K562 (cell line): ENCODE results near the gene PLSCR3. TPM values are rescaled to one million over a fixed set of nuclear protein-coding genes. Genes with fewer than 3 reads are reported as not detected.
A peak's percentile ranks its signal among the peaks of the same experiment; 100 is the strongest.

Source experiments
- FOXJ2 ChIP-seq: fragments of 200-800 bp; sonication (Bioruptor generic); IDR thresholded peaks from 2 replicates; pipeline ENCODE4 v1.6.1; 2016; ENCODE audit warnings: missing genetic modification characterization, missing compliant biosample characterization
- GABPA ChIP-seq: fragments of 200-800 bp; sonication (Bioruptor generic); conservative IDR thresholded peaks from 2 replicates; pipeline ENCODE4 v1.6.1; 2016; ENCODE audit warnings: low read depth, missing genetic modification characterization, missing compliant biosample characterization
- GABPB2 ChIP-seq: fragments of 250-450 bp; sonication (Bioruptor Pico); conservative IDR thresholded peaks from 2 replicates; pipeline ENCODE4 v1.5.1; 2021; ENCODE audit warnings: mild to moderate bottlenecking
- MCM5 ChIP-seq: fragments of 450-650 bp; IDR thresholded peaks from 2 replicates; pipeline ENCODE4 v1.6.1; 2016; ENCODE audit warnings: low read depth
- MTA3 ChIP-seq: fragments of 450-650 bp; formaldehyde crosslinking; IDR thresholded peaks from 2 replicates; pipeline ENCODE4 v1.6.1; 2017; ENCODE audit warnings: mild to moderate bottlenecking, borderline replicate concordance
- POLR2B ChIP-seq: fragments of 450-650 bp; IDR thresholded peaks from 2 replicates; pipeline ENCODE4 v1.6.1; 2018; ENCODE audit warnings: low read depth; ENCODE audit not compliant: partially characterized antibody
- STAG1 ChIP-seq: sonication (generic); formaldehyde crosslinking; IDR thresholded peaks from 2 replicates; pipeline ENCODE4 v1.5.0; 2020; ENCODE audit warnings: missing genetic modification reagents, borderline replicate concordance
- ZBED1 ChIP-seq: IDR thresholded peaks from 2 replicates; pipeline ENCODE4 v1.6.1; 2014
- ZNF239 ChIP-seq: fragments of 250-450 bp; sonication (Bioruptor Pico); IDR thresholded peaks from 2 replicates; pipeline ENCODE4 v1.4.0; 2020; ENCODE audit warnings: mild to moderate bottlenecking
- polyA plus RNA-seq, 8 experiments: library from polyadenylated mRNA; depleted of rRNA in 4 of 8; stranded (reverse) in 5 of 8; unstranded in 3 of 8; fragments of >200 nt; fragmentation: Nextera tagmentation in 2 of 8; fragmentation: Illumina TruSeq in 1 of 8; extraction: Ambion mirVana in 2 of 8; extraction: Trizol in 1 of 8; gene quantifications; 2 replicates each; pipeline versions ENCODE4 v1.2.1 to v1.2.3, GENCODE V29; 2011 to 2014; ENCODE audit warnings: inconsistent platforms in 1 of 8, missing spikeins in 1 of 8
- total RNA-seq, 7 experiments: library from RNA; depleted of rRNA in 6 of 7; stranded (reverse); fragments of >200 nt in 6 of 7; fragmentation: Illumina TruSeq in 2 of 7; extraction: Trizol in 2 of 7; gene quantifications; 2 replicates each; pipeline versions ENCODE4 v1.2.1 to v1.2.3, GENCODE V29; 2011 to 2021; ENCODE audit warnings: low replicate concordance in 1 of 7
- TF ChIP-seq, protein P1 (sequence below): fragments of 250-450 bp; sonication (Bioruptor Pico); IDR thresholded peaks from 2 replicates; pipeline ENCODE4 v1.4.0; 2020; ENCODE audit warnings: mild to moderate bottlenecking, moderate library complexity
- TF ChIP-seq, protein P2 (sequence below): sonication (generic); formaldehyde crosslinking; IDR thresholded peaks from 2 replicates; pipeline ENCODE4 v1.8.0; 2023; ENCODE audit warnings: mild to moderate bottlenecking, missing genetic modification reagents
- TF ChIP-seq, protein P3 (sequence below): fragments of 450-650 bp; formaldehyde crosslinking; IDR thresholded peaks from 2 replicates; pipeline ENCODE4 v1.4.0; 2022; ENCODE audit warnings: missing genetic modification characterization
- TF ChIP-seq, protein P4 (sequence below), 2 experiments: fragments of 450-650 bp; IDR thresholded peaks; 2 replicates each; pipeline ENCODE4 v1.6.1; 2016; ENCODE audit warnings: mild to moderate bottlenecking in 2 of 2, borderline replicate concordance in 1 of 2, low read depth in 1 of 2, moderate library complexity in 1 of 2

PLSCR3 gene
- total and polyA plus RNA-seq, 9 of the 15 experiments (the other 6 are each of a cell fraction or from before 2014, with no cell fraction given), result 3.2 to 16.8 (median 4.5) TPM

DNA sequence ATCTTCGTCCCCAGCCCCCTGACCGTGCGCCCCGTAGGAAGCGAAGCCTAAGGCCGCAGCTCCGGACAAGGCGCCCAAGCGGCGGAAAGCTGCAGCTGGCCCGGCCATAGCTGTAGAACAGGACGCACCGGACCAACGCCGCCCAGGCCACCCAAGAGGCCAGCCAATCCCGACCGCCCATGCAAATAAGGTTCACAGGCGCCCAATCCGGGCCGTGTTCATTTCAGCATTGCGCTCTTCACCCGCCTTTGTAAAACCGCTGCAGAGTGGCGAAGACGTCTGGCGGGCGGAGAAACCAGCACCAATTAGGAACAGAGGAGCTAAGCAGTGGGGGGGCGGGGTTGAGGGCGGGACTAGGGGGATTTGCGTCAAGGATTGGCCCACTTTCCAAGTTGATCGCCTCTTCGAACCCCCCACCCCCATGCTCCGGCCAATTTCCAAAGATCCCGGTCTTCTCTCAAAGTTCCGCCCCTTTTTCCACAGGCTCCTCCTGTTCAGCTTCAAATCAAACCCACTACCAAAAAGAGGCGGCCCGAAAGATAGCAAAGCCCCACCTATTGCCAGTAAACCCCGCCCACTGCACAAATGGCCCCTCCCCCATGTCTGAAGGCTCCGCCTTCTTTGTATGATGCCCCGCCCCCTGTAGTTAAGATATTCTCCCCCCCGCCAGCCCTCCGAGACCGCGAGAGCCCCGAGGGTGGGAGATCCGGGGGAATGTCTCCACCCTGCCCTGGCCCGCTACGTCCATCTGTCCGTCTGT, 9.8 kb upstream of the PLSCR3 start, which contains the start of gene TMEM256 (continued):
- TF ChIP-seq, protein P1, sequence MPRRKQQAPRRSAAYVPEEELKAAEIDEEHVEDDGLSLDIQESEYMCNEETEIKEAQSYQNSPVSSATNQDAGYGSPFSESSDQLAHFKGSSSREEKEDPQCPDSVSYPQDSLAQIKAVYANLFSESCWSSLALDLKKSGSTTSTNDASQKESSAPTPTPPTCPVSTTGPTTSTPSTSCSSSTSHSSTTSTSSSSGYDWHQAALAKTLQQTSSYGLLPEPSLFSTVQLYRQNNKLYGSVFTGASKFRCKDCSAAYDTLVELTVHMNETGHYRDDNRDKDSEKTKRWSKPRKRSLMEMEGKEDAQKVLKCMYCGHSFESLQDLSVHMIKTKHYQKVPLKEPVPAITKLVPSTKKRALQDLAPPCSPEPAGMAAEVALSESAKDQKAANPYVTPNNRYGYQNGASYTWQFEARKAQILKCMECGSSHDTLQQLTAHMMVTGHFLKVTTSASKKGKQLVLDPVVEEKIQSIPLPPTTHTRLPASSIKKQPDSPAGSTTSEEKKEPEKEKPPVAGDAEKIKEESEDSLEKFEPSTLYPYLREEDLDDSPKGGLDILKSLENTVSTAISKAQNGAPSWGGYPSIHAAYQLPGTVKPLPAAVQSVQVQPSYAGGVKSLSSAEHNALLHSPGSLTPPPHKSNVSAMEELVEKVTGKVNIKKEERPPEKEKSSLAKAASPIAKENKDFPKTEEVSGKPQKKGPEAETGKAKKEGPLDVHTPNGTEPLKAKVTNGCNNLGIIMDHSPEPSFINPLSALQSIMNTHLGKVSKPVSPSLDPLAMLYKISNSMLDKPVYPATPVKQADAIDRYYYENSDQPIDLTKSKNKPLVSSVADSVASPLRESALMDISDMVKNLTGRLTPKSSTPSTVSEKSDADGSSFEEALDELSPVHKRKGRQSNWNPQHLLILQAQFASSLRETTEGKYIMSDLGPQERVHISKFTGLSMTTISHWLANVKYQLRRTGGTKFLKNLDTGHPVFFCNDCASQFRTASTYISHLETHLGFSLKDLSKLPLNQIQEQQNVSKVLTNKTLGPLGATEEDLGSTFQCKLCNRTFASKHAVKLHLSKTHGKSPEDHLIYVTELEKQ (CRISPR knock-in tag), result no peak
- TF ChIP-seq, protein P2, sequence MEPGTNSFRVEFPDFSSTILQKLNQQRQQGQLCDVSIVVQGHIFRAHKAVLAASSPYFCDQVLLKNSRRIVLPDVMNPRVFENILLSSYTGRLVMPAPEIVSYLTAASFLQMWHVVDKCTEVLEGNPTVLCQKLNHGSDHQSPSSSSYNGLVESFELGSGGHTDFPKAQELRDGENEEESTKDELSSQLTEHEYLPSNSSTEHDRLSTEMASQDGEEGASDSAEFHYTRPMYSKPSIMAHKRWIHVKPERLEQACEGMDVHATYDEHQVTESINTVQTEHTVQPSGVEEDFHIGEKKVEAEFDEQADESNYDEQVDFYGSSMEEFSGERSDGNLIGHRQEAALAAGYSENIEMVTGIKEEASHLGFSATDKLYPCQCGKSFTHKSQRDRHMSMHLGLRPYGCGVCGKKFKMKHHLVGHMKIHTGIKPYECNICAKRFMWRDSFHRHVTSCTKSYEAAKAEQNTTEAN (CRISPR knock-in tag), result no peak
- no peak for TF ChIP-seq STAG1
- TF ChIP-seq, protein P3, sequence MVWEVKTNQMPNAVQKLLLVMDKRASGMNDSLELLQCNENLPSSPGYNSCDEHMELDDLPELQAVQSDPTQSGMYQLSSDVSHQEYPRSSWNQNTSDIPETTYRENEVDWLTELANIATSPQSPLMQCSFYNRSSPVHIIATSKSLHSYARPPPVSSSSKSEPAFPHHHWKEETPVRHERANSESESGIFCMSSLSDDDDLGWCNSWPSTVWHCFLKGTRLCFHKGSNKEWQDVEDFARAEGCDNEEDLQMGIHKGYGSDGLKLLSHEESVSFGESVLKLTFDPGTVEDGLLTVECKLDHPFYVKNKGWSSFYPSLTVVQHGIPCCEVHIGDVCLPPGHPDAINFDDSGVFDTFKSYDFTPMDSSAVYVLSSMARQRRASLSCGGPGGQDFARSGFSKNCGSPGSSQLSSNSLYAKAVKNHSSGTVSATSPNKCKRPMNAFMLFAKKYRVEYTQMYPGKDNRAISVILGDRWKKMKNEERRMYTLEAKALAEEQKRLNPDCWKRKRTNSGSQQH (CRISPR knock-in tag), result no peak
- TF ChIP-seq POLR2B, result peak; percentile 73
- no peak for TF ChIP-seq GABPB2 (CRISPR knock-in tag)
- TF ChIP-seq ZBED1, result no peak
- peak; percentile 29; the same call in 1 of the 2 replicates for TF ChIP-seq GABPA (tag)
- TF ChIP-seq, protein P4, sequence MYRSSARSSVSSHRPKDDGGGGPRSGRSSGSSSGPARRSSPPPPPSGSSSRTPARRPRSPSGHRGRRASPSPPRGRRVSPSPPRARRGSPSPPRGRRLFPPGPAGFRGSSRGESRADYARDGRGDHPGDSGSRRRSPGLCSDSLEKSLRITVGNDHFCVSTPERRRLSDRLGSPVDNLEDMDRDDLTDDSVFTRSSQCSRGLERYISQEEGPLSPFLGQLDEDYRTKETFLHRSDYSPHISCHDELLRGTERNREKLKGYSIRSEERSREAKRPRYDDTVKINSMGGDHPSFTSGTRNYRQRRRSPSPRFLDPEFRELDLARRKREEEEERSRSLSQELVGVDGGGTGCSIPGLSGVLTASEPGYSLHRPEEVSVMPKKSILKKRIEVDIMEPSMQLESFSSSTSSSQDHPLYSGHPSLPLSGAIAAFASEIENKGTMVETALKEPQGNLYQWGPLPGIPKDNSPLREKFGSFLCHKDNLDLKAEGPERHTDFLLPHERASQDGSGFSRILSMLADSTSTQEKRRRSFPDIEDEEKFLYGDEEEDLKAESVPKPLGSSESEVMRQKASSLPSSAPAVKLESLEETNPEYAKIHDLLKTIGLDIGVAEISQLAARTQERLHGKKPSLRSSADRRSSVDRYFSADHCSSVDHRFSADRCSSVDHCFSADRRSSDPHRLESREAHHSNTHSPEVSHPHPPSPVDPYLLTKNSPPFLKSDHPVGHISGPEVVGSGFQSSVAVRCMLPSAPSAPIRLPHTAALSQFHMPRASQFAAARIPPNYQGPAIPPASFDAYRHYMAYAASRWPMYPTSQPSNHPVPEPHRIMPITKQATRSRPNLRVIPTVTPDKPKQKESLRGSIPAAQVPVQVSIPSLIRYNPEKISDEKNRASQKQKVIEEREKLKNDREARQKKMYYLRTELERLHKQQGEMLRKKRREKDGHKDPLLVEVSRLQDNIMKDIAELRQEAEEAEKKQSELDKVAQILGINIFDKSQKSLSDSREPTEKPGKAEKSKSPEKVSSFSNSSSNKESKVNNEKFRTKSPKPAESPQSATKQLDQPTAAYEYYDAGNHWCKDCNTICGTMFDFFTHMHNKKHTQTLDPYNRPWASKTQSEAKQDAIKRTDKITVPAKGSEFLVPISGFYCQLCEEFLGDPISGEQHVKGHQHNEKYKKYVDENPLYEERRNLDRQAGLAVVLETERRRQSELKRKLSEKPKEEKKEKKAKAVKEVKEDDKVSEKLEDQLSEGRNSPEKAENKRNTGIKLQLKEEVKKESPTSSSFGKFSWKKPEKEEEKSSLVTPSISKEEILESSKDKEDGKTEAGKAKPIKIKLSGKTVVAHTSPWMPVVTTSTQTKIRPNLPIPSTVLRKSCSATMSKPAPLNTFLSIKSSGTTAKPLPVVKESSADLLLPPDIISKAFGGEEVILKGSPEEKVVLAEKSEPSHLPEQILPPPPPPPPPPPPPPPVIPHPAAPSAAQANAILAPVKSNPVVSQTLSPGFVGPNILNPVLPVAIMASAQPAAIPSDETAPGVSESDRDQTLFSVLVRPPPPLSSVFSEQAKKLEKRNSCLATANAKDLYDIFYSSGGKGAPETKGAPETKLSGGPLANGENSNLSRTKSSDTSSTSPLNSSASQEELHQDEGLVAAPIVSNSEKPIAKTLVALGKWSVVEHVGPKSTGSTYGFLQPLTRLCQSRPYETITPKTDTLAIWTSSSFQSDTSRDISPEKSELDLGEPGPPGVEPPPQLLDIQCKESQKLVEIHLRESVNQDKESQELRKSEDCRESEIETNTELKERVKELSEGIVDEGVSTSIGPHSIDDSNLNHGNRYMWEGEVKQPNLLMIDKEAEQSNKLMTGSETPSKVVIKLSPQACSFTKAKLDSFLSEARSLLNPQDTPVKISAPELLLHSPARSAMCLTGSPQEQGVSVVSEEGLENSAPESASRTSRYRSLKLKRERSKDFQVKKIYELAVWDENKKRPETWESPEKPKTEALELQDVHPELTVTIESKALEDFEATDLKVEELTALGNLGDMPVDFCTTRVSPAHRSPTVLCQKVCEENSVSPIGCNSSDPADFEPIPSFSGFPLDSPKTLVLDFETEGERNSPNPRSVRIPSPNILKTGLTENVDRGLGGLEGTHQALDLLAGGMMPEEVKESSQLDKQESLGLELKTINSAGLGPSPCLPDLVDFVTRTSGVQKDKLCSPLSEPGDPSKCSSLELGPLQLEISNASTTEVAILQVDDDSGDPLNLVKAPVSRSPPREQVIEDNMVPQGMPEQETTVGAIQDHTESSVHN (IDR thresholded peaks at IDR 0.05; ENCODE audit: borderline replicate concordance in 1 of 2, low read depth in 1 of 2), result no peak
- TF ChIP-seq FOXJ2, result no peak
- TF ChIP-seq MTA3, result 0 out of 2 replicates have a peak, but pooled peaks have one; percentile 48
- TF ChIP-seq MCM5, result no peak
- no peak for TF ChIP-seq ZNF239 (CRISPR knock-in tag)
